GM21423 (cell line): Measurements from ENCODE around the gene LRRIQ1.

Source experiments
- ATAC-seq: cut with Tn5 transposase; IDR thresholded peaks from one replicate; pipeline ENCODE4 v1.9.1; 2021; ENCODE audit warnings: mild to moderate bottlenecking, moderate library complexity; ENCODE audit not compliant: unreplicated experiment

Gene LRRIQ1

DNA sequence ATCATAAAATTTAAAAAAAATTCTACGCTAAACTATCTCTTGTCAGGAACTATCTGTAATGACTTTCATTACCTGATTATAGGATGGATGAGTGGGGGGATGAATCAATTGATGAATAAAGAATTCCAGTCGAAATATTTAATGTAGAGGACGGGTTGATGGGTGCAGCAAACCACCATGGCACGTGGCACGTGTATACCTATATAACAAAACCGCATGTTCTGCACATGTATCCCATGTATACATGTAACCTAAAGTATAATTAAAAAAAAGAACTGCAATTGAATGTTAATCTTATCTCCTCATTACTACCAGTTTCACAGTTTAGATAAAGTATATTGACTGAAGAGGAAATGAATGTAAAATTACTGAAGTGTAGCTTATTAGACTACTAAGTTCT is 23.4 kb downstream of the LRRIQ1 start:
- ATAC-seq: no peak

DNA sequence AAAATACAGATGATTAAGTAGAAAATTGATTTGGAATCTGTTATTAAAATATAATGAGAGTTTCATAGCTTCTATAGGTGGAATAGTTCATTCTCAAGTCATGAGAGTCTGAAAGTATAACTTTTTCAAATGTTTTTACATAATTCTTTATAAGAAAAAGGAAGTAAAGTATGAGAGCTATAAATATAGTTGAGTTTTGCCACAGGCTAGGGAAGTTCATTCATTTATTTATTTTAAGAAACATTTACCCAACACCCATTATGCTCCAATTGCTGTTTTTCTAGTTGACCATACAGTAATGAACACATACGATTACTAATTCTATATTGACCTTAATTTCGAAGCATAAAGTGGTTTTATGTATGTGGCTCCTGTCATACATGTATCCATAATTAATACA is 24.8 kb downstream of the LRRIQ1 start:
- ATAC-seq: no peak

DNA sequence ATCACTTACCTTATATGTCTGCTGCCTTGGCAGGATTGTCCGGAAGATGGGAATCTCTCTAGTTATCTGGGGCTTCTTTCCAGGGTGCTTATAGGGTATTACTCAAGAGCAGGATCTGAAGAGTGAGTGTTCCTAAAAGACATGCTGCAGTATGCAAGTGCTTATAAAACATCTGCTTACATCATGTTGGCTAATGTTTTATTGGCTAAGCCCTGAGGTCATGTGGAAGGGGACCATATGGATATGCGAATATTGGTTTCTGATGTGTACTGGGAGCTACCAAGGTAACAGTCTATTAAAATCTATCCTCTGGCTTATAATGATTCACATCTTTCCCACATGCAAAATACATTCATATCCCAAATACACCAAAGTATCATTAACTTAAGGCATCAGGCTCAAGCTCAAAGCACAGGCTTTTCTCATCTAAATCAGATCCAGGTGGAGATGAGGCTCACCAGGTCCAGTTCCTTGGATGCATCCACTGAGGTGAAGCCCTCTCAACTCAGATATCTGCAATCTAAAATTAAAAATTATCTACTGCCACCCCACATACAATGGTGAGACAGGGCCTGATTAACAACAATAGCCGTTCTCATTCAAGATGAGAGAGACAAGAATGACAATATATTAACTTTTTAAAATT is 29.8 kb downstream of the LRRIQ1 start:
- ATAC-seq: no peak

DNA sequence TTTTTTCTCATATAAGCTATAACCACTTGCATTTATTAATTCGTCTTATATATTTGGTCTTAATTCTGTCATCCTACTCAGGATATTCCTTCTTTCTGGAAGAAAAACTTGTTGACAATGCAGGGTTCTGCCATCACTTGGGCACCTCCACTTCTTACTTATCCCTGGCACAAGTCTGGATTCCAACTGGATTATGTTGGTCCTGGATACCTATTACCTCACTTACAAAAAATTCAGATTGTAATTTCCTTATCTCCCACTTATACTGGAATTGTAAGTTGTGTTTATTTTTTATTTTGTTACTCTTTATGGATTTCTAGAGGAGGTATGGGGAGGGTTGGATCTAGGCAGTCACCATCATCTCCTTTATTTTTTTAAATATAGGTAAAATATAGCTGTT is 36.7 kb downstream of the LRRIQ1 start:
- ATAC-seq: no peak

DNA sequence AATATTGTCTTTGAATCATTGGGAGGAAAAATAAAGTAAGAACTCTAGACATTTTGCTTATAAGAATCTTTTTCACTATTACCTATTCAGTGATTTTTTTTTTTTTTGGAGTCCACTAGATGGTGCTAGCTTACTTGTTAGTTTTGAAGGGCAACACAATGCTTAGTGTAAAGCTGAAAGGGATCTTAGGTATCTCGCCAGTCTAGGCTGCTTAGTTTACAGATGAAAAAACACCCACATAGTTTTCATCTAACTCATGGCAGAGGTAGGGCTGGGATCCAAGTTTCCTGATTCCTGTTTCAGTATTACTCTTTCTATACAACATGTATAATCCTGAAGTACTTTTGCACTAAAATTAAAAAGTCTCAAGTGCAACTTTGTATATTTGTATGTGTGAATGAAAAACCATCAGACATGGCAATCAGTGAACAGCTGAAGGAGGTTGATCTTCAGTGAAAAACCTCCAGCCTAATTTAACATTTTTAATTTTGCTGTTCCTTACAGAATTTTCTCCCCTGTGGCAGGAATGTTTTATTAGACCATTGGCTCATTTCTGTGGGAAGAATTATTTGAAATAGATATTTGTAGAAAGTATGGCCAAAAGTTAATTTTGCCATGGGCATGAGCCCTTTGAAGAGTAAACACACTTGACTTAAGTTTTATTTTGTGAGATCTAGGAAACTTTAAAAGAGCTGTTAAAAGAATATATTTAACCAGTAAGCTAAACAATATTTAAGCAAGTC is 40.7 kb downstream of the LRRIQ1 start:
- ATAC-seq: peak; percentile 60

DNA sequence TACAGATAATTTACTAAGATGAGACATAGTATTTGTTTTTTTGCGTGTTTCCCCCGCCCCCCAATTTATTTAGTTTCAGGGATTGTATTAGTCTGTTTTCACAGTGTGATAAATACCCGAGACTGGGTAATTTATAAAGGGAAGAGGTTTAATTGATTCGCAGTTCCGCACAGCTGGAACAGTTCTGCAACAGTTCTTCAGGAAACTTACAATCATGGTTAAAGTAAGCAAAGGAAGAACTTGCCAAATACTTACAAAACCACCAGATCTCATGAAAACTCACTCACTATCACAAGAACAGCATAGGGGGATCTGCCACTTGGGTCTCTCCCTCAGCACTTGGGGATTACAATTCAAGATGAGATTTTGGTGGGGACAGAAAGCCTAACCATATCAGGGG is 48.9 kb downstream of the LRRIQ1 start:
- ATAC-seq: no peak

DNA sequence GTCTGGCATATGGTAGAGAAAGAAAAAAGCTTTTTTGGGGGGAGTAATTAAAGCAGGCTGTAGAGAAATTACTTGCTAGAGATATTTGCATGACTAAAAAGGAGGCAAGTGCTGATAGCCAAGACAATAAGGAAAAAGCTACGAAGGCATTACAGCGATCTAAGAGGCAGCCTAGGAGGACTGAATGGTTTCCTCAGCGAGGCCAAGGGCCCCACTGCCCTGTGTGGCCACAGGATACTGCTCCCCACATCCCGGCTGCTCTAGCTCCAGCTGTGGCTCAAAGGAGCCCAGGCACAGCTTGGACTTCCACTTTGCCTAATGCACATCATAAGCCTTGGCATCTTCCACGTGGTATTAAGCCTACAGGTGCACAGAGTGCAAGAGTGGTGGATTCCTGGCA is 53.6 kb downstream of the LRRIQ1 start:
- ATAC-seq: no peak

DNA sequence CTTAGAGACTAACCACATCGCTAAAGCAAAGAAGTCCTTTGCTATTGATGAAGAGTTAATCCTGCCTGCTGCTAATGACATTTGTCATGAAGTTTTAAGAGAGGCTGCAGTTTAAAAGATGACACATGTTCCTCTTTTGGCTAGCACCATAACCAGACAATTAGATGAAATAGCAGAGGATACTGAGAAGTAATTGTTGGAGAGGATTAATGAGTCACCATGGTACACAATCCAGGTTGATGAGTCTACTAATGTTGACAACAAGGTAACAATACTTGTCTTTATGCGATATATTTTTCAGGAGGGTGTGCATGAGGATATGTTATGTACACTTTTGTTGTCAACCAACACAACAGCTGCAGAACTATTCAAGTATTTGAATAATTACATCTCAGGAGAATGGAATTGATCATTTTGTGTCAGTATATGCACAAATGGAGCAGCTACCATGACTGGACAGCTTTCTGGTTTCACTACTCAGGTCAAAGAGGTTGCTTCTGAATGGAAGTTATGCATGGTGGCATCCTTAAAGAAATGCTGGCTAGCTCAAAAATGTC is 56.7 kb downstream of the LRRIQ1 start:
- no peak for ATAC-seq

DNA sequence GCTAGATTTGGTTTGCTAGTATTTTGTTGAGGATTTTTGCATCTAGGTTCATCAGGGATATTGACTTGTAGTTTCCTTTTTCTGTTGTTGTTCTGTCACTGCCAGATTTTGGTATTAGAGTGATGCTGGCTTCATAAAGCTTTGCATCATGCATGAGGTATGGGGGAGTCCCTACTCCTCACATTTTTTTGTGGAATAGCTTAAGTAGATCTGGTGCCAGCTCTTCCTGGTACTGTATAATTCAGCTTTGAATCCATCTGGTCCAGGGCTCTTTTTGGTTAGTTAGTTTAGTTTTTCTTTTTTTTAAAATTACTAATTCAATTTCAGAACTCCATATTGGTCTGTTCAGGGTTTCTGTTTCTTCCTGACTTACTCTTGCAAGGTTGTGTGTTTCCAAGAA is 59.4 kb downstream of the LRRIQ1 start:
- no peak for ATAC-seq

DNA sequence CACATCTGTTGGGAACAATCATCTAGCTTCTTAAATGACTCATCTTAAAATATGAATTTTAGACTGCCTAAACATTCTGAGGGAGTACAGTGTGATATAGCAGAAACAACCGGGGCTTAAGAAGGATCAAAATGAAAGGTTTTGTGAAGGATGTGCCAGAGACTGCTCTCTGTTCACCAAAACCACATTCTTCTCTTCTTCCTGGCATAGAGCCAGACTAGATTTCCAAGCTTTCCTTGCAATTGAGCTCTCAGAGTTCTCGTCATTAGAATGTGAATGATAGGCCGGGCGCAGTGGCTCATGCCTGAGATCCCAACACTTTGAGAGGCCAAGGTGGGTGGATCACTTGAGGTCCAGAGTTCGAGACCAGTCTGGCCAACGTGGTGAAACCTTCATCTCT is 94.5 kb downstream of the LRRIQ1 start:
- no peak for ATAC-seq

DNA sequence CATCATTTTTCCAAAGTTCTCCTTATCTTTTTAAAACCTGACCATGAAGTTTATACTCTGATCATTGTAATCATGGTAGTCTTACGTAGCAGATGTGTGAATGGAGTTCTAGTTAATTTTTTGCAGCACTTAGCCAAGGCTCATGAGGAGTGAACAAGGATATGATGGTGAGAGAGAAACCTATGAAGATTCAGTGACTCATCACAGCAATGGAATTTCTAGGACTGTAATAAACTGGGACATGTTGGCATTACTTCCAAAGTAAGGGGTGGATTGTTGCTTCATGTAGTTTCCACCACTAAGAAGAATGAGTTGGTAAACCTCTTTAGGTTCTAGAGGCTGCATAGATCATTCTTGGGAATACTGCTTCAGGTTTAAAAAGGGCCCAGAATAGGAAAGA is 102.7 kb downstream of the LRRIQ1 start:
- no peak for ATAC-seq

DNA sequence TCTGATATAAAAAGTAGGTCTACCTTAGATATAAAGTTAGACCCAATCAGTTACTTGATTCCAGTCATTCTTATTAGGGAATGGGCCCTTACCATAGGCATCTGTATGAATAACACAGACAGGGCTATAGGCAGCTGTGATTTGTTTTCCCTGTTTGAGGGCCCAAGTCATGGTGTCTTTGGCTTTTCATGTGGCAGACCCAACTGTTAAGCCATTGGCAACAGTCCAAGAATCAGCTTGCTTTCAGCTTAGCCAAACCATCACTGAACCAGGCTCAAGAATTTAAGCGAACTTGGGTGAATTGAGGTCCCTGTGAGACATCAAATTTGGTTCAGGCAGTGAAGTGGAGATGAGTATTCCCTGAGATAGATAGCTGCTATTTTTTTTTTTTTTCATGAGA is 111.2 kb downstream of the LRRIQ1 start:
- no peak for ATAC-seq

DNA sequence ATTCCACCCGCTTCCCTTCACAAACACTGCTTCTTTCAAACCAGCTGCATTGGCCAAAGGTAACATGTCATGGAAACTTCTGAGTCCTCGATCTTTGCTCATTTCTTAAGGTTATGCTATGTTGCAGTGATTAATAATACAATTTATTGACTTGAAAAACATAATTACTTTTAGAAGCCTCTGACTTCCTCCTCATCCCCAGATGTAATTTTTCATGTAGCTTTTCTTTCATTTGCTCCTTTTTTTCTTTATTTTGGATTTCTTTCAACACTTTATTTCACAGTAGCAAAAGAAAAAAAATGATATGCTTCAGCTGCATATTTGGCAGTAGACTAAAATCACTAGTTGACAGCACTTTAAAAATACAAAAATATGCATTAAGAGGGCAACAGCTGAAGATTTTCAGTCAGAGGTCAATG is 116.2 kb downstream of the LRRIQ1 start:
- ATAC-seq: no peak

DNA sequence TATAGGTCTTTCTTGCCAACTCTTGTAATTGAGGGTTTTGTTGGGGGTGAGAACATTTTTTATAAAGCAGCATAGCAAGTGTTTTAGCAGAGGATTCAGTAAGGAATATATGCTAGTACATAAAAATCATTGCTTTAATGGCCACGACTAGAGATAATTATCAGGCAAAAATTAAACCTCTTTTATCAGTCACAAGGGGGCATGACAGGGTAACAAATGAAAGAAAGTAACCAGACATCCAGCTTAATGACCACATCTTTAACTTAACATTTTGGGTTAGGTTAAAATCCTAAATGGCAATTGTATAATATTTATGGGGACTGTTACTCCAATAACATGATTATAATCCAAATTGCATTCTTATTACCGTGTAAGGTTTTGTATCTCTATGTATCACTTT is 119.6 kb downstream of the LRRIQ1 start:
- ATAC-seq: no peak

DNA sequence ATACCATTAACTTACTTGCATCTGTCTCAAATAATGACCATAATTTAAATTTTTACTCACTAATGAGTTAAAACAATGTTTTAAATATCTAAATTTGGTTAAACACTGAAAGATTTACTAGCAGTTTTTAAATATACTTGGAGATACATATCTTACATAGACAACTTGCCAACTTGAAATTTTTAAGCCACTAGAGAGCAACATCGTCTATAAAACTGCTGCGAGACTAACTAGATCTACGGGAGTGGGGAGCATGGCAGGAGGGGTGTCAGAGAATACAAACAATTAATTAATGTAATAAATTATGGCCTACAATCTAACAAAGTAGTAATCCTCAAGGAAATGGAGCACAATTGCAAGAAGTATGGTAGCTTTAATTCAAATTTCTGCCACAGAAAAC is 120.4 kb downstream of the LRRIQ1 start:
- ATAC-seq: no peak

DNA sequence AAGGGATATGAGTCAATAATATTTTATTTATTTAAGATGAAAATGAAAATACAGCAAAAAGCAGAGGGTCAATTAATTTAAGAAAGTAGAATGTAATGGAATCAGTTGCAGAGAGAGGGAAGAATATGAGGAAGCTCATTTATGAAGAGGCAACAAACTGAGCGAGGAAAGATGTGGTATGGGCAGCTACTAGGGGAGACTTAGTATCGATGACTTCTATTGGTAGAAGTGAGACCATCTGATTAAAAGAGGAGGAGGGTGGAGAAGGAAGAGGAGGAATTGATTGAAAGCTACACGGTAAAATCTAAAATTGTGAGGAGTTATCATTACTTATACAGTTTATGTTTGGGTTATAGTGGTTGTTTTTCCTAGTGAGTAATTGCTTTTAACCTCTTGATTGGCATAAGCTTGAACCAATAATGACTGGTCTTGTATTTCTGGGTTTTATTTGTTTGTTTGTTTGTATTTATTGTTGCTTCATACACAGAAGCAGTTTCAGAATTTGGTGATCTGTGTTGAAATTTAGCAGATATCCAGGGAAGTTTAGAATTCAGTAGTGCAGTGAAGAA is 121.0 kb downstream of the LRRIQ1 start:
- no peak for ATAC-seq

DNA sequence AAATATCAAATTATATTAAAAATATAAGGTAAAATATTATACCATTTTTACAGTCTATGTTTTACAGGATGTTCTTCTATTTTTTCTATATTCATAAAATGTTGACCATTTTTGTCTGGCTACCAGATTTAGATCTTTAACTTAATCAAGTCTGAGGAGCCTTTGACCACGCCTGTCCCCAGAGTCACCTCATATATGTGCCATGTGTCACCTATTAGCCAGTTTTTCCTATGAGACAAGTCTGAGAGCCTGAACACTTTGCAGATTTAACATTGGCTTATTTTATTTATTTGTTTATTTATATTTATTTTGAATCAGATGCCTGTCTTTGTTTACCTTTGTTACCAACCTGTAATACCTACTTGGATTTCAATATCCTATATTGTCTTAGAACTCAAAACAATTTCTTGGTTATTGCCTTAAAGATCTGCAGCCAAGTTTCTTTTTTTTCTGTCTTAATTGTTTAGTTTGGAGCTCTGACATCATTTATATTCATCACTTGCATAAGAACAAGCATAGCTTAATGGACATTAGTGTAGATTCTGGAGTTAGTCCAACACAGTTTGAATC is 127.7 kb downstream of the LRRIQ1 start:
- ATAC-seq: no peak

DNA sequence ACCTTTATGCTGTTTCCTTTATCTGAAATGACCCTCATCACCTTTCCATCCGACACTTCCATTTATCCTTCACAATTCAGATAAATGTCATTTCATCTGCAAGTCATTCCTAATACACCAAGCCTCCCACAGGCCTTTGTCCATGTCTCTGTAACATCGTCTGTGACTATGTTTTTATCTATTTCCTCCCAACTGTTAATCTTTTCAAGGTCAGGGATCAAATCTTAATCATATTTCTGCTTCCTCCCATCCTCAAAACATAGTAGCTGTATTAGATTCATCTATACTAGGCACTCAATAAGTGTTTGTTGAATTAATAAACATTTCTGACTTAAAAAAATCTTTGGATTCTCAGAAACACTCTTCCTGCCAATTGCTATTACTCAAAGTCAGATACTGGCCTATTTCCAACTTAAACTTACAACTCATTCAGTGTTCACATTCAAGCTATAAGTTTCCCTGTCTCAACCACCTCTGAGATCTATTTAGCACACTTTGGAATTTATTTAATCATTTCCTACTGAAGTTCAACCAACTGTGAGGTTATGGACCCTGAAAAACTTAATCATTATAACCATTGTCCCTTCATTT is 143.6 kb downstream of the LRRIQ1 start:
- ATAC-seq: no peak

DNA sequence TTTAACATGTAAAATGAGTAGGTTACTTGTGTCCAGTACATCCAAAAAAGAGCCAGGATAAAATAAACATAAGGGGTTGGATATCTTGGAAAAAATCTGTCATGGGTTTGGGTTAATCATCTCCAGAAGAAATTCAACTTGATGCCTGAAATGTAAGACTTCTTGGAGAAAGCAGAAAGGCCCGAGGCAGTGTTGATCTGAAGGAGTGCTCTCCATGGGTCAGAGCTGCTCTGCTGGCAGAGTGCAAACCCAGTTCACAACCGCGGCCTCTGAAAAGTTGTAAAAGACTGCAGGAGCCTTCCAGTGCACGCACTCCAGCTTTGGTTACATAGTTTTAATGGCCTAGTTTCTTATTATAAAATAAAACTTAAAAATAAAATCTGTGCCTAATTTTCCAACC is 146.5 kb downstream of the LRRIQ1 start:
- no peak for ATAC-seq

DNA sequence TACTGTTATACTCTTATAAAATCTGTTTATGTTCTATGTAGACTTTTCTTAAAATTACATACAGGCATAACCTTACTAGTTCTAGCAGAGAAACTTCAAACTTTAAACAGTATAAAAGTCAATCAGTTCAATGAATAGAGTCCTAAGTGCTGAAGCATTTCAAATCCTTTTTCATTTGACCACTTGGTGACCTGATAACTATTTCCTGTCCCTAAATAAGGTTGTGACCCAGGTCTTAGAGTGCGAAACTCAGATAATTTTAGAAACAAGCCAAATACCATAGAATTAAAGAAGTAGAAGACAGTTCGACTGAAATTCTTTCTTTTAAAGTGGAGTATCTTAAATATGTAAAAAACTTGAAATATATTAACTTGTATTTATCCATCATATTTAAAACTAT is 147.7 kb downstream of the LRRIQ1 start:
- no peak for ATAC-seq

DNA sequence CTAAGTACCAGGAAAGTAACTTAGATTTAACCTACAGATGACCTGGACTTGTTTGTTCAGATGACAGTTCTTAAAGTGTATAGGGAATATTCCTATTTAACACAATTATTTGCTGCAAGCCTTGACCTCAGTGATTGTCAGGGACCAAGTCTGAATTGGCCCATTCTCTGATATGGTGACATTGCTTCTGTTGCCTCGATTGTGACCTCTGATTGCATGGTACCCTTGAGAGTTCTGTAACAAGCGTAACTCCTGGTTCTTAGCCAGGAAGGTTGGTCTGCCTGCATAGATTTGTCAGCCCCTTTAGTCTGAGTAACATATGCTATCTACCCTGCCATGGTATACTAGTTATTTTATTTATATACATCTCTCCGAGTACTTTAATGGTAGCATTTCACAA is 150.1 kb downstream of the LRRIQ1 start:
- no peak for ATAC-seq
